GM21619 (cell line): ENCODE measurements around the gene NAE1.
"Not testable (repeated sequence)": the region's sequence is repeated elsewhere in the genome, so short reads cannot be mapped to it uniquely, and the experiment has no call there.

Source experiments
- ATAC-seq: cut with Tn5 transposase; IDR thresholded peaks from one replicate; pipeline ENCODE4 v1.9.1; 2021; ENCODE audit not compliant: unreplicated experiment

NAE1 gene

GRCh38 chr16:66809765-66810164, 21.0 kb downstream of the NAE1 start:
- no peak for ATAC-seq

DNA sequence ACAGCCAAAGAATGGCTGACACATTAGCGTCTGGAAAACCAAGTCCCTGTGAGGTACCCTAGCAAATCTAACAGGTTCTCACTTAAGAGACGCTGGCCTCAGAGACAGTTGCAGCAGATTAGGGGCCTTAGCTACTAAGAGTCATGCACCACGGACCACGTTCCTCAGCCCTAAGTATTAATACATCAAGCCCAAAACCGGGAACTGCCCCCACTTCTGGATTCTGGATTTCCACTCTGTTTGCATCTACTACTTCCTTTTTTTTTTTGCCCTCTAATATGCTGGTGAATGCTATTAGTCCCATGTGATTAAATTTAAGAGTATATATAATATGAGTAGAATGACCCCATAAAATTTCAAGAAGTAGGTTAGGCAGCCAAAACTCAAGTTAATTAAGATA, 28.6 kb downstream of the NAE1 start:
- ATAC-seq = no peak

DNA sequence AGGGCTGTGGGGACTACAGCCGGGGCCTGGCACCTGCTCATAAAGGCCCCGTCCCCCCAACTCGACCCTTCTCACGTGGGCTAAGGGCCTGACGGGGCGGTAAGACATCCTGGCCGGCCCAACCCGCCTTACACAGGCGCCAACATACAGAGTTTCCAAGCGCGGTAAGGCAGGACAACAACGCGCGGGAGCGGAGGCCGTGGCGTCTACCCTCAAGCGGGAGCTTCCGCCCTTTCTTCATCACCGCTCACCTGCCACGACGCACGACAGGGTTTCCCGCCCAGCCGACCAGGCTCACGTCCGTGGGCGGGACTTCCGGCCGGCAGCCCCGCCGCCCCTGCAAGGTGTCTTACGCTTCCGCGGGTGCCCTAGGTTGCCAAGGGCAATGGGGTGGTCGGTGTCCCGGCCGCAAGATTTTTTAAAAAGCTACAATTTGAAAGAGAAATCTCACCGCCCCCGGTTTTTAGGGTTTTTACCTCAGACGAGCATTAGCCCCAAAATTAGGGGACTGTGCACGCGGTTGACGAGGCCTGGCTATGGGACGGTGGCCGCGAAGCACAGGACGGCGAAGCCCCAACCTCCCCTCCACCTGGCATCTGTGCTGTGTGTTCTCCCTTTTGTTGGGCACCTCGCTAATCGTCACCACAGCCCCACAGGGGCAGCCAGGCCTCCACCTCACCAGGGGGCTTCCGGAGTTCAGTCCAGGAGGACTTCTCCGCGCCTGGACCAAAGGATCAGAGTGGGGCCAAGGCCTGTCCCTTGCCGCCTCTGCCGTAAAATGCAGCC, 29.3 kb downstream of the NAE1 start, which contains the start of gene TERB1:
Gene TERB1 (minus strand): TSS at position 265 of the 786 bp plus-strand sequence. CDS start 4,786 bp downstream, outside the sequence.
- ATAC-seq = no peak

DNA sequence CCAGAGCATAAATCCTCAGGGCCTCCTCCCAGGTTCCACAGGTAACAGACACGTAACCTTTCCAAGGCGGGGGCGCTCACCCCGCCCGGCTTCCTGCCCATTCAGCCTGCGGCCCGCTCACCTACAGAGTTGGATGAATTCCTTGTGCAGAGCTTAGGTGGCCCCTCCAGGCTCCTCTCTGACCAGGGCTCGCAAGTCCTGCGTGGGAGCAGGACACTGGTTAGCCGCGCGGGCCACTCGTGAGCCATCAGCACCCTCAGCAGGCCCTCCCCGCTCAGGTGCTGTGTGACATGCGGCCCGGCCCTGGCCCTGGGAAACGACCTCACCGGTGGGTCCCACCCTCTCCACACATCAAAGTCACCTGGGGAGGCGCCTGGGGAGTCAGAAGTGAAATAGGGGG, 29.9 kb downstream of the NAE1 start:
- ATAC-seq = no peak

- ATAC-seq = no peak
Measured at GRCh38 chr16:66798161-66798560, 32.6 kb downstream of the NAE1 start.

DNA sequence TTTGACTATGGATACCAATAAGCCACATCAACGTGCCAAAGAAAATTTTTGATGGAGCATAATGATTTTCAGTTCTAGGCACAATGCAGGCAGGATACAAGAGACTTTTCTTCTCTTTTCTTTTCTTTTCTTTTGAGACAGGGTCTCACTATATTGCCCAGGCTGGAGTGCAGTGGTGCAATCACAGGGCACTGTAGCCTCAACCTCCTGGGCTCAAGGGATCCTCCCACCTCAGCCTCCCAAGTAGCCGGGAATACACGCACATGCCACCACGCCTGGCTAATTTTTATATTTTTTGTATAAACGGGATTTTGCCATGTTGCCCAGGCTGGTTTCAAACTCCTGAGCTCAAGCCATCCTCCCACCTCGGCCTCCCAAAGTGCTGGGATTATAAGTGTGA, 36.8 kb downstream of the NAE1 start:
- ATAC-seq = not testable (repeated sequence)

DNA sequence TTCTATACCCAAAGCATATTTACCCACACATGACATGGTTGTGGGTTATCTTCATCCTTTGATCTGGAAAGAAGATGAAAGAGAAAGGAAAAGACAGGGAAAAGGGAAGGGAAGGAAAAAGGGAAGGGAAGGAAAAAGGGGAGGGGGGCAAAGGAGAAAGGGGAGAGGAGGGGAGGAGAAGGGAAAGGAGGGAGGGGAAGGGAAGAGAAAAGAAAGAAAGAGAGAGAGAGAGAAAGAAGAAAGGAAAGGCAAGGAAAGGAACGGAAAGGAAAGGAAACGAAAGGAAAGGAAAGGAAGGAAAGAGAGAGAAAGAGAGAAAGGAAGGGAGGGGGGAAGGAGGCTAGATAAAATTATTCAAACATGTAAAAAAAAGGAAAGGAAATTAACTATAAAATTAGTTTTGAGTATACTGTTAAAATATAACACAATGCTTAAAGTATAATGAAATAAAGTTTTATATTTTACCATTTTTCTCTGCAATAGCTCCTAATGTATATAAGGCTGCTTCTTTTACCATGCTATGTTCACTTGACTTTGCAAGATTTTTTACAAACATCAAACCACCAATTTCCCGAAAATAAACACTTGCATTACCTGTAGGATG, 40.5 kb downstream of the NAE1 start:
- ATAC-seq = no peak

DNA sequence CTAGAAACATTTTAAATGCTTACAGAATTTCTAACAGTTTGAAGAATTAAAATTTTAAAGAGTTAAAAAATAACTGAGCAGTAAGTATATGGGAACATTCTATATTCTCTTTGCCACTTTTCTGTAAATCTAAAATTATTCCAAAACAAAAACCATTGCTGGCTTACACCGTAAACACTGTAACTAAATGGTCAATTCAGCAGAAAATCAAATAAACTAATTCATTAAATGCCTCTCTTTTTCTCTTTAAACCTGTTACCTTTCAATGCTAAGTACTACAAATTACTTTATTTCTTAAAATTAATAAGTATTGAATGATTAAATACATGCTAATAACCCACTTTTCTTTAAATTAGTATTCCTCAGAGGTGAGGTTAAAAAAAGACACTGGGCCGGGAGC, 43.3 kb downstream of the NAE1 start:
- no peak for ATAC-seq

DNA sequence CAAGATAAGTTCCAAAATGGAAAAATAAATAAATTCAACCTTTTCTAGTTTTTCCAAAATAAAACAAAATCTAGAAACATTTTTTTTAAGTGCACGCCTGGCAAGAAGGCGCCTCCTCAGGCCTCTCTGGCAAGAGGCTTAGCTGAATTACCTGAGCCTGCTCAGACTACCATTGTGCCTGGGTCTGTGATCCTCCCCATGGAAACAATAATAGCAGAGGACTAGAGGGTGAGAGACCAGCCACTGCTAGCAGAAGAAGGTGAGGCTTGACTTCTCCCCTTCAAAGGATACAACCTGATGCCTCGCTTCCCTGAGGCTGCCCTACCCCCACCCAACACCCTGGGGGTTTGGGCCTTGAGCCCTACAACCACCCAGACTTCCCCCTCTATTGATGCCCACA, 44.2 kb downstream of the NAE1 start:
- ATAC-seq = no peak

DNA sequence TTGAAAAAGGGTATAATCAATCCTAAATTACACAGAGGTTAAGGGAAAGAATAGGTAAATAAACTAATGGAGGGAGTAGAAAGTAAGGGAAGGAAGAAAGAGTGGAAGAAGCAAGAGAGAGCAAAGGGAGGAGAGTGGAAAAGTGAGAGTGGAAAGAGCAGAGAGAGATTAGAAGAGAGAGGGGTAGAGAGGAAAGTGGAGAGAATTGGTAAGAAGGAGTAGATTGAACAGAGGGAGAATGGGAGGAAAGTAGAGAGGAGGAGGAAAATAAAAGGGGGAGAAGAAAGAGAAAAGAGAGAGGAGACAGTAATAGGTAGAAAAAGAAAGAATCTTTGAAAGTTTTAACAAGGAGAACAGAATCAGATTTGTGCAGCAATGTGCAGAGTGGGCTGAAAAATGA, 54.3 kb downstream of the NAE1 start:
- ATAC-seq = no peak

- no peak for ATAC-seq
Measured at GRCh38 chr16:66774981-66775380, 55.8 kb downstream of the NAE1 start.

GRCh38 chr16:66758086-66758485, 72.7 kb downstream of the NAE1 start:
- ATAC-seq = no peak

DNA sequence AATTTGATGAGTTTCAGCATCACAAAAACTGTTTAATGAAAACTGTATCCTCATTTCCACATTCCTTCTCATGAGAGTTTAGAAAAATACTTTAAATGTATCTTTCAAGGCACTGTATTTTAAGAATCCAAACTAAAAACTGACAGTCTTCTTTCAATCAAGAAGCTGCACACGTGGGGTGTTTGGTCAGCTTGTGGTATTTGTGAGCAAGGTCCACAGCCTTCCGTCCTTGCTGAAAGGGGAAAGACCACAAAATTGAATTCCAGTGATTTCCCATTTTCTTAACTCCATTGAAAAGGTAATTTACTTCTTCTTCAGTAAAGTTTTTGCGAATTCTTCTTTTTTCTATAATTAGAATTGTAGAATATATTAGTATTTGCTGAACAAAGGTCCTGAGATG, 76.0 kb downstream of the NAE1 start:
- ATAC-seq = no peak

GRCh38 chr16:66754211-66754610, 76.6 kb downstream of the NAE1 start:
- ATAC-seq = no peak

DNA sequence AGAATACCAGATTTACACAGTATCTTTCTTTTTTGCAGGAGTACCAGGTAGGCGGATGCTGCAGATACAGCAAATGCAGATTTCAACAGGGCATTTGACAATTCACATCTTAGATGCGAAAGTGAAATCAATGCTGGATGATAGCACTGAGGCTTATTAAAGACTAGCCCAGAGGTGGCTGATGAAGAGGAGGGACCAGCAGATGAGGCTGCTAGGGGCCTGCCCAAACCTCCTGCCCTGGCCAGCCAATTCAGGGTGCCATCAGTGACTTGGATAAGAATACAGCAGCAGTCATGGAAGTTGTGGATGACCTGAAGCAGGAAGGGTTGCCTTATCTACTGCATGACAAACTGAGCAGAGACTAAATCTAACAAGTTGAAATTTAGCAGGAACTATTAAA, 77.8 kb downstream of the NAE1 start:
- no peak for ATAC-seq
